GM21825 (cell line): Measurements from ENCODE around the gene RNF168.
"Not testable (repeated sequence)": the region's sequence is repeated elsewhere in the genome, so short reads cannot be mapped to it uniquely, and the experiment has no call there.

Experiments used
- ATAC-seq: cut with Tn5 transposase; IDR thresholded peaks from one replicate; pipeline ENCODE4 v1.9.1; 2021; ENCODE audit warnings: mild to moderate bottlenecking, moderate library complexity; ENCODE audit not compliant: unreplicated experiment

The RNF168 gene

GRCh38 chr3:196503196-196504076, at the start of gene RNF168:
TSS of gene RNF168 (minus strand) at chr3:196503768. CDS start at chr3:196503173, 595 bp downstream.
- peak; percentile 81 for ATAC-seq

DNA sequence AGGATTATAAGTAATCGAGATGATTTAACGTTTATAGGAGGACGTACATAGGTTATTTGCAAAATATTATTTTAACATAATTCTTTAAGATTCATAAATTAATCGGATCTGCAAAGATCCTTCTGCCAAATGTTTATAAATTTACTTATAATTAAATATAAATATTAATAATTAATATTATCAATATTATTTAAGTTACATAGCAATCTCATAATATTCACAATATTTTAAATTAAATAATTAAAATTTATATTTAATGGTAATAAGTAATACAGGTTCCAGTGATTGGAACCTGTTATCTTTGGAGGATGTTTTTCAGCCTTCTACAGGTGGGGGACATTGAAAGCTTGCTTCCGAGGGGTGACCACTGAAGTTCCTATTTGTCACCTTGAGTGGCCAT, 48.7 kb upstream of the RNF168 start:
- no peak for ATAC-seq

GRCh38 chr3:196550172-196550571, 46.6 kb upstream of the RNF168 start:
- not testable (repeated sequence) for ATAC-seq

GRCh38 chr3:196549312-196549711, 45.7 kb upstream of the RNF168 start:
- ATAC-seq, result not testable (repeated sequence)

GRCh38 chr3:196547067-196547466, 43.5 kb upstream of the RNF168 start:
- no peak for ATAC-seq

DNA sequence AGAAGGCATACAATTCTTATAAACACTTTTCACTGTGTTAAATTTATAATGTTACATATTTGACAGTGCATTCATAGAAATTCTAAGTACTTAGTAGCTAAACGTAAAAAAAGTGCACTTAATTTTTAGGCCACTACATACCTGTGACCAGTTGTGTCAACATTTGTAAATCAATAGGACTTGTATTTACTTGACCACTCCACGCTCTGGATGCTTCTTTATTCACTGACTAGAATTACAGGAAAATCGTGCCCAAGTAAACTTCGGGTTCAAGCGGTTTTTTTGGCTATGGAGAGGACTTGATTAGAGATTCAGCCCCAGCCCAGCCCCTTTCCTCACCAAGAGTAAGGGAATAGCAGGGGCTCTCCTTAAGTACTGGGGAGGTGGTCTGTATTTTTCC, 43.0 kb upstream of the RNF168 start:
- ATAC-seq, result no peak

GRCh38 chr3:196544491-196544992, 41.0 kb upstream of the RNF168 start:
- no peak for ATAC-seq

DNA sequence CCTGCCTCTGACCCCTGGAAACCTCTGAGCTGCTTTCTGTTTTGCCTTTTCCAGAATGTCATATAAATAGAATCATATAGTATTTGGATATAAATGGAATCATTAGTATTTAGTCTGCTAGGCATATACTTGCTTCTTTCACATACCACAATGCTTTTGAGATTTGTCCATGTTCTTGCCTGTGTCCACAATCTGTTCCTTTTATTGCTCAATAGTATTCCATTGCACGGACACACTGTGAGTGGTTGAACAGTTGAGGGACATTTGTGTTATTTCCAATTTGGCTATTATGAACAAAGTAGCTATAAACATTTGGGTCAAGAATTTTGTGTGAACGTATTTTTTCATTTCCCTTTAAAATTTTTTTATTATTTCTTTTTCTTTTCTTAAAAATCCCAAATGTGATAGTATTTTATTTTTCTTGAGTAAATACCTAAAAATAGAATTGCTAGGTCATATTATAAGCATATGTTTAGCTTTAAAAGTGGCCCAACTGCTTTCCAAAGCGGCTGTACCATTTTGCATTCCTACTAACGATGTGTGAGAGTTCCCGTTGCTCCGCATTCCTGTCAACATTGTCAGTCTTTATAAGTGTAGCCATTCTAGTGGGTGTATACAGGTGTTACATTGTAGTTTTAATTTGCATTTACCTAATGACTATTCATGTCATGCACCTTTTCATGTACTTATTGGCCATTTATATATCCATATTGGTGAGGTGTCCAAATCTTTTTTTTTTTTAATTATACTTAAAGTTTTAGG, 38.3 kb upstream of the RNF168 start:
- ATAC-seq, result no peak

- ATAC-seq, result no peak
Observed at GRCh38 chr3:196537319-196537984, 33.9 kb upstream of the RNF168 start.

- ATAC-seq, result no peak
Observed at GRCh38 chr3:196533260-196533681, 29.7 kb upstream of the RNF168 start.

GRCh38 chr3:196531418-196531817, 27.9 kb upstream of the RNF168 start:
- ATAC-seq, result no peak

DNA sequence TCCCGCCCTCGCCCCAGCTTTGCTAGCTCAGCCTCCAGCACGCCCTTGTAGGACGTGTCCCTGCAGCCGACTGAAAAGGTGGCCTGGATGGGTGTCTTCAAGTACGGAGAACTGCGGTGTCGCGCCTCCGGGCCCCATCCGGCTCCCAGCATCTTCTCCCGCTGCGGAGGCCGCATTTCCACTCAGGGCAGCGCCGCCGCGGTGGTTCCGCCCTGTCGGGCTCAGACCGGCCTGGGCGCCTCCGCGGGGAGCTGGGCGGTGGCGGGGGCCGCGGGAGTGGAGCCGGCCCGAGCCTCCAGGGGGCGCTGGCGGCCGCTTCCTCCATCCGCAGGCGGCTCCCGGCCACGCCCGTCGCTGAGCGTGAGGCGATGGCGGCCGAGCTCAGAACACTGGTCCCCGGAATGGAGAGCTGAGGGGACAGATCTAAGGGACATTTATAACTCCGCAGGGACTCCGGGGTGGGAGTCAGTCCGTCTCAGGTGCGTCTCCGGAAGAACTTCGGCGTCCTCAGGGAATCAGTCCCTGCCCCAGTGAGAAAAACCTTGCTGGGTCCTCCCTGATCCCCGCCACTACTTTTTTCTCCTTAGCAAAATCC, 25.2 kb upstream of the RNF168 start:
- ATAC-seq, result peak; percentile 85

DNA sequence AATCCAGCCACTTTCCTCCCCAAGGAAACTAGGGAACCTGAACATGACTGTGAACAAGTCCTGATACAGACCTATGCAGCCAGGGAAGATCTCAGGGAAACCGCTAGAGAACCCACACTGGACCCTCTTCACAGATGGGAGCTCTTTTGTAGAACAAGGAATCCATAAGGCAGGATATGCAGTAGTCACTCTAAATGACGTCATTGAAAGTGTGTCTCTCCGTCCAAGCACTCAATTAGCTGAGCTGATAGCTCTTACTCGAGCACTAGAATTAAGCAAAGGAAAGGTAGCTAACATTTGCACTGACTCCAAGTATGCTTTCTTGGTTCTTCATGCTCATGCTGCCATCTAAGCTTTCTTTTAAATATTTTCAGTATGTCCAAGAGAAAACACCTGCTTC, 21.6 kb upstream of the RNF168 start:
- no peak for ATAC-seq

DNA sequence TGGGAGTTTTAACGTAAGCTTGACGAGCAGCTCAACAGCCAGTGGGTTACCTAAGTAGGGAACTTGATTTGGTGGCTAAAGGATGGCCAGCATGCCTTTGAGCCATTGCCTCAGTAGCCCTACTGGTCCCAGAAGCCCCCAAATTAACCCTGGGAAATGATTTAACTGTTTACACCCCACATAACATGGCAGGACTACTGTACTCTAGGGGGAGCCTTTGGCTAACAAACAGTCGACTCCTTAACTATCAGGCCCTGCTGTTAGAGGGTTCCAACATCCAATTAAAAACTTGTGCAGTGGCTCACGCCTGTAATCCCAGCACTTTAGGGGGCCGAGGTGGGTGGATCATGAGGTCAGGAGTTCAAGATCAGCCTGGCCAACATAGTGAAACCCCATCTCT, 21.0 kb upstream of the RNF168 start:
- ATAC-seq, result no peak

DNA sequence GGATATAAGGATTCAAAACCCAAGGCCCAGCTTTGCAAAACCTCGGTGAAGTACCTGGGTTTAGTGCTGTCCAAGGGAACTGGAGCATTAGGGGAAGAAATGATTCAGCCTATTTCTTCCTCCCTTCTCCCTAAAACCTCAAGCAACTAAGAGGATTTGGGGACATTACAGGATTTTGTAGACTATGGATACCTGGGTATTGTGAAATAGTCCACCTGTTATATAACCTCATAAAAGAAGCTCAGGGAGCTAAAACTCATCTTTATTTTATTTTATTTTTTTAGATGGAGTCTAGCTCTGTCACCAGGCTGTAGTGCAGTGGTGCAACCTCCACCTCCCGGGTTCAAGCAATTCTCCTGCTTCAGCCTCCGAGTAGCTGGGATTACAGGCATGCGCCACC, 20.3 kb upstream of the RNF168 start:
- no peak for ATAC-seq

- ATAC-seq, result not testable (repeated sequence)
Observed at GRCh38 chr3:196521291-196521690, 17.7 kb upstream of the RNF168 start.

- ATAC-seq, result no peak
Observed at GRCh38 chr3:196519718-196520082, 16.1 kb upstream of the RNF168 start.

DNA sequence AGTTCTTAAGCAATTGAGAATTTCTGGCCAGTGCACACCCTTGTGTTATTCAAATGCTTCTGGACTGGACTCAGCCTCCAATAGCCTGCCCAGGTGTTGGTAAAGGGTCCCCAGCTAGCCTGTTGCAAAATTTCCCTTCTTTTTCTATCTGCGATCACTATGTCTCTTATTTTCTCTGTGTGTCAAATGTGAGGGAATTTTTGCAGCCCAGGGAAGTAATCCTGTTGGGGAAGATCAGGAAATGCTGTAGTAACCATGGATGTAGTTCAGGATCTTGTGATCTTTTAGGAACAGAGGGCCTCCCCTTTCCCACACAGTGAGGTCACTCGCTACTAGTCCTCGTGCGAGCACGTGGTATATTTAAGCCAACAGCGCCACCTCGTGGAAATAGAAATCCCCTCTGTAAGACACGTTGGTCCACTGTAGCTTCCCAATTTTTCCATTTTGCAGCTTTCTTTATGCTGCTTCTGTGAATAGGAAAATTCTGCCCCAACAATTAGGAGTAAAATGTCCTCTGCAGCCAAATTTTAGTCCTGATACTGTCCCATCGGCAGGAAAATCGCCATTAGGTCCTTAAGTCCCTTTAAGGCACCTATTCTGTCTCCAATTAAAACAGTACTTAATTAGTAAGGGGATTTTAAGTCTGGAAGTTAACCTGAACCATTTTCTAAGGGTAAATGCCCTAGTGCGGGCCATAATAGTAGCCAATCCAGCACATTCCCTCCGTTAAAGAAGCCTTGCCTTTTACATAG, 15.6 kb upstream of the RNF168 start:
- no peak for ATAC-seq

DNA sequence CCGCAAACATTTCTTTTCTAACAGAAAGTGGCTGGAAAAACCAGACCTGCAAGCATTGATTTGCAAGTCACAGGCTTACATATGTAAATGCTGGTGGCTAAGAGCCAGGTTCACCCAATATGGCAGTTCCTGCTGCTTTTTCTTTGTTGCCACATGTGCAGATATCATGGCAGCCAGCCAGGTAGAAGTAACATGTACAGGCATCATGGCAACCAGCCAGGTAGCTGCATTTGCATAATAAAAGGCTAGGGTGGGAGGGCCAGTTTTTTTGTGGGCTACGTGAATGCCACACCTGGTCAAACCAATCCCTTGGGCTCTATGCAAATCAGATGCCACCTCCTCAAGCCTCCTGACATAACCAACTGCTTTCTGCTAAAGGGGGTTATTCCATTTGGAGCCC, 14.4 kb upstream of the RNF168 start:
- no peak for ATAC-seq

GRCh38 chr3:196517162-196517800, 13.7 kb upstream of the RNF168 start:
- no peak for ATAC-seq
